NCI-H2227 treated with DMSO at 0.1 percent for 48 hours (cell line): Measurements from ENCODE around the gene SULT2B1.
A peak's percentile ranks its signal among the peaks of the same experiment; 100 is the strongest.

Source experiments
- DNase-seq: peaks from one replicate; lab custom pipeline; 2025; lab: John Stamatoyannopoulos, UW

Gene SULT2B1

GRCh38 chr19:48634424-48635262, 82.7 kb downstream of the SULT2B1 start:
- peak; percentile 89 for DNase-seq

GRCh38 chr19:48635263-48635965, 83.4 kb downstream of the SULT2B1 start:
- DNase-seq = peak; percentile 23

GRCh38 chr19:48635966-48636858, 84.2 kb downstream of the SULT2B1 start:
- no peak for DNase-seq

GRCh38 chr19:48636859-48637448, 85.0 kb downstream of the SULT2B1 start, which contains the start of gene DBP:
Gene DBP (minus strand): TSS chr19:48637379. CDS start chr19:48636994, 385 bp downstream.
- DNase-seq = no peak

GRCh38 chr19:48637449-48637947, 85.5 kb downstream of the SULT2B1 start:
- DNase-seq = peak; percentile 95

- peak; percentile 80 for DNase-seq
Observed at GRCh38 chr19:48637948-48638830, 86.2 kb downstream of the SULT2B1 start.

- DNase-seq = no peak
Observed at GRCh38 chr19:48638831-48639381, 86.9 kb downstream of the SULT2B1 start.

GRCh38 chr19:48639483-48640375, 87.8 kb downstream of the SULT2B1 start:
- no peak for DNase-seq

GRCh38 chr19:48641850-48642249, 89.9 kb downstream of the SULT2B1 start:
- no peak for DNase-seq

- no peak for DNase-seq
Observed at GRCh38 chr19:48642862-48643261, 90.9 kb downstream of the SULT2B1 start.

- no peak for DNase-seq
Observed at GRCh38 chr19:48644355-48644754, 92.4 kb downstream of the SULT2B1 start.

- DNase-seq = peak; percentile 77
Observed at GRCh38 chr19:48644839-48645619, 93.1 kb downstream of the SULT2B1 start.

GRCh38 chr19:48645620-48646000, 93.6 kb downstream of the SULT2B1 start:
- peak; percentile 66 for DNase-seq

GRCh38 chr19:48646001-48646721, 94.2 kb downstream of the SULT2B1 start, which contains the start of gene CA11:
Gene CA11 (minus strand): TSS chr19:48646187. CDS start chr19:48645632, 555 bp downstream.
- DNase-seq = peak; percentile 73

GRCh38 chr19:48646722-48647216, 94.8 kb downstream of the SULT2B1 start:
- no peak for DNase-seq

GRCh38 chr19:48648134-48648533, 96.2 kb downstream of the SULT2B1 start:
- DNase-seq = no peak
